GM12865 (cell line): ENCODE measurements around the gene DPF3.
A peak's percentile ranks its signal among the peaks of the same experiment; 100 is the strongest.

Experiments used
- DNase-seq: peaks from one replicate; pipeline ENCODE4 v3.0.0; 2010; ENCODE audit warnings: low read depth
- H3K4me3 ChIP-seq: 2 replicates; pipeline ENCODE4 v1.5.1; 2011; ENCODE audit warnings: mild to moderate bottlenecking, low read depth, low read length, control low read depth
- TF ChIP-seq, protein P1 (sequence below): IDR thresholded peaks from 2 replicates; pipeline ENCODE4 v1.5.1; 2011; ENCODE audit warnings: low read length, control low read depth, low read depth, inconsistent platforms; ENCODE audit not compliant: insufficient read depth; ENCODE audit errors: missing control alignments

DPF3 gene

DNA sequence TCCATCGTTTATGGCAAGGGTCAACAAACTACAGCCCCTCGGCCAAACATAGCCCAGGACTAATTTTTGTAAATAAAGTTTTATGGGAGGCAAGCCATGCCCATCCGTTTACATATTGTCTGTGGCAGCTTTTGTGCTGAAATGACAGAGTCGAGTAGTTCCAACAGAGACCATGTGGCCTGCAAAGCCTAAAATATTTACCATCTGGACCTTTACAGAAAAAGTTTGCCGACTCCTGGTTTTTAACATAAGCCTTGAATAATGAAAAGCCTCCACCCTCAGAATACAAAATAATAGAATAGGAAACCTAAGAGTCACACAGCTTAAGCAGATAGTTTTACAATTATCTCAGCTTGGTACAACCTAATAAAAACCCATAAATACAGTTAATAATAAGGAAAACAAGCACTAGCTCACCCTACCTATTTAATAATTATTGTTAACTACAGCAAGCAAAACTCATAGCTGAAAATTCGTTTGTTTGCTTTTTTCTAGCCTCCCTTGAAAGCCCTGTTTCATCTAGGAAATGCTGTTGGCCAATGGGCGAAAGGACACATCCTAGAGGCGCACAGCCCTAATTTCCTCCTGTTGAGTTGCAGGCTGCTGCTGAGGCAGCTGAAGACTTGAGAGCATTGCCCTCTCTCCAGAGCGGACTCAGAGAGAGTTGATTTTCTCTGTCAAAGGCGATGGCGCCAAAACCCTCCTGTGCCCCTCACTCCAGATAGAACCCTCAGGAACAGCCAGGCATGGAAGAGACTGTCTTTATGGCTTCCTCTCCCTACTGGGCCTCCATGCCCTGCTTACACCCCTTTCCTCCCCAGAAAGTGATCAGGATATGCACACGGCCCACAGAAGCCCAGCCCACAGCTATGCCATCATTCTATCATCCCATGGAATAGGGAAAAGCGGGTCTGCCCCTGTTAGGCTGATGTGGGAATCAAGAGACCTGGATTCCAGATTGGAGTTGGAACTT is 107.2 kb downstream of the DPF3 start:
- H3K4me3 ChIP-seq, result no peak overlapping the region
- TF ChIP-seq, protein P1, sequence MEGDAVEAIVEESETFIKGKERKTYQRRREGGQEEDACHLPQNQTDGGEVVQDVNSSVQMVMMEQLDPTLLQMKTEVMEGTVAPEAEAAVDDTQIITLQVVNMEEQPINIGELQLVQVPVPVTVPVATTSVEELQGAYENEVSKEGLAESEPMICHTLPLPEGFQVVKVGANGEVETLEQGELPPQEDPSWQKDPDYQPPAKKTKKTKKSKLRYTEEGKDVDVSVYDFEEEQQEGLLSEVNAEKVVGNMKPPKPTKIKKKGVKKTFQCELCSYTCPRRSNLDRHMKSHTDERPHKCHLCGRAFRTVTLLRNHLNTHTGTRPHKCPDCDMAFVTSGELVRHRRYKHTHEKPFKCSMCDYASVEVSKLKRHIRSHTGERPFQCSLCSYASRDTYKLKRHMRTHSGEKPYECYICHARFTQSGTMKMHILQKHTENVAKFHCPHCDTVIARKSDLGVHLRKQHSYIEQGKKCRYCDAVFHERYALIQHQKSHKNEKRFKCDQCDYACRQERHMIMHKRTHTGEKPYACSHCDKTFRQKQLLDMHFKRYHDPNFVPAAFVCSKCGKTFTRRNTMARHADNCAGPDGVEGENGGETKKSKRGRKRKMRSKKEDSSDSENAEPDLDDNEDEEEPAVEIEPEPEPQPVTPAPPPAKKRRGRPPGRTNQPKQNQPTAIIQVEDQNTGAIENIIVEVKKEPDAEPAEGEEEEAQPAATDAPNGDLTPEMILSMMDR, result no peak
- DNase-seq, result no peak

DNA sequence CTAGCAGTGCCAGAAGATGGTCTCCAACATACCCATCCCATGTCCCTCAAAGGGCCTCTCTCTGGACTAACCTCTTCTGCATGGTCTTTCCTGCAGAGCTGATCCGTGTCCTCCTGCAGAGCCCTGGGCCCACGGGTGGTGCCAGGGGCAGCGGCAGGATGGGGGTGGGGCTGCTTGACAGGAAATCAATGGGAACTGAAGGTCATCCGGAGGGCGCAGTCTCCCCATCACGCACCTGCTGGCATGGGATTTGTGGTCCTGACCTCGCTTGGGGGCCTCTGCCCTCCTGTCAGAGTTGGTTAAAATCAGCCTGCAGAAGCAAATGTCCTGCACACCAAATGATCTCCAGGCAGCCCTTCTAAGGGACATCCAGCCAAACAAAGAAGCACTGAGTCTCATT is 110.2 kb downstream of the DPF3 start:
- DNase-seq, result no peak
- TF ChIP-seq, protein P1, result no peak
- H3K4me3 ChIP-seq, result no peak overlapping the region

DNA sequence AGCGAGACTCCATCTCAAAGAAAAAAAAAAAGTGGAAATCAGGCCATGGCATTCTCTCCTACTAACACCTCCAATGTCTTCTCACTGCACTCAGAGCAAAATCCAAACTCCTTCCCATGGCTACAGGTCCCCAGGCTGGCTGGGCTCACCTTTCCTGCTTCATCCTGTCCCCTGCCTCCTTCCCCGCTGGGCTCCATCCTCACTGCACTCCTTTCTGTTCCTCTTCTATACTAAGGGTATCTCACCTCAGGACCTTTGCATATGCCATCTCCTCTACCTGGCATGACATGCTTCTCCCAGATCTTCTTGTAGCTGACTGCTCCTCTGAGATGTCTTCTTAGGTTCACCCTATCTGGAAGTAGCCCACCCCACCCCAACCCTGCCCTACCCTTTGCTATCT is 111.1 kb downstream of the DPF3 start:
- no peak for DNase-seq
- TF ChIP-seq, protein P1, result no peak
- H3K4me3 ChIP-seq, result no peak overlapping the region

DNA sequence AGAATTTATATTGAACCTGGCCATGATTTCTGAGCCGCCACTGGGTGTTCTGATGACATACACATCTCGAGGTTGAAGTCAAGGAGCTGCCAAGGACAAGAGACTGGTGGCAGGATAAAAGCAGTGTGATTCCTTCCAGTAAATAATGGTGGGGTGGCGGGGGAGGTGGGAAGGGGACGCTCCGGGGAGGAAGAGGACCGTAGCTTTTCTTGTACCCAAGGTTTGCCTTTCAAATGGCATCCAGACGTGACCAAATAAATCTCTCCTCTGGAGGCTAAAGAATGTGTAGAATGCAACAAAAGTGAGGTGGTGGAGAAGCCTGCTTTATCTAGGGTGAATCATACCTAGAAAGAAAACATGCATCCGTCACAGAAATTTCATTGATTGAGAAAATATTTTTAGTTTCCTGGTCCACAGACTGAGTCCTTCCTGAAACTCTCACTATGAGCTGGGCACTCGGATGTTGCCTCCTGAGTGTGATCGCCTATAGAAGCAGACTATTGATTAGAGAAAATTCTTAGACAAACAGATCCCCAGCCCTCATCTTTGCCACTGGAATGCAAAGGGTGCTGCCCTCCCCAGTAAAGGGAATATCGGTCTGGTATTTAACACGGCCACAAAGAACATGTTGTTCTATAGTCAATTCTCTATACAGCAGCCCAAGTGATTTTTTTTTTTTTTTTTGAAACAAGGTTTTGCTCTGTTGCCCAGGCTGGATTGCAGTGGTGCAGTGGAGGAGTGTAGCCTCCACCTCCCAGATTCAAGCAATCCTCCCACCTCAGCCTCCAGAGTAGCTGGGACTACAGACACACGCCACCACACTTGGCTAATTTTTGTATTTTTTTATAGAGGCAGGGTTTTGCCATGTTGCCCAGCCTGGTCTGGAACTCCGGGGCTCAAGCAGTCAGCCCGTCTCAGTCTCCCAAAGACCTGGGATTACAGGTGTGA is 112.1 kb downstream of the DPF3 start:
- DNase-seq, result peak; percentile 49
- TF ChIP-seq, protein P1, result no peak
- no peak overlapping the region for H3K4me3 ChIP-seq

DNA sequence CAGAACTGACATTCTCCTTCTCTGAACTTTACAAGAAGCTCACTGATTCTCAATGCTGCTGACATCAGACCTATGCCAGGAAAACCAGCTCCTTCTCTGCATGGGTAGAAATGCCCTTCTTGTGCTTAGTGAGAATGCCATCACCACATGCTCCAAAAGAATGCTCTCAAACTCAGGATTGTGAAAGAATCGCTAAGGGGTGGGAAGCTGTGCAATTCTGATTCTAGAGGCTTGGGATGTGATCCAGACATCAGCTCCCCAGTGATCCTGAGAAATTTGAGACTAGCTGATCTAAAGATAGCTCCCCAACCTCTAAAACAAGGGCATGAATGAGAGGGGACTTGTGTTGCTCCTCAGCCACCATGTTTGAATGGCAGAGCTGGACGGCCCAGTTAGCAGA is 113.2 kb downstream of the DPF3 start:
- DNase-seq, result no peak
- H3K4me3 ChIP-seq, result no peak overlapping the region

DNA sequence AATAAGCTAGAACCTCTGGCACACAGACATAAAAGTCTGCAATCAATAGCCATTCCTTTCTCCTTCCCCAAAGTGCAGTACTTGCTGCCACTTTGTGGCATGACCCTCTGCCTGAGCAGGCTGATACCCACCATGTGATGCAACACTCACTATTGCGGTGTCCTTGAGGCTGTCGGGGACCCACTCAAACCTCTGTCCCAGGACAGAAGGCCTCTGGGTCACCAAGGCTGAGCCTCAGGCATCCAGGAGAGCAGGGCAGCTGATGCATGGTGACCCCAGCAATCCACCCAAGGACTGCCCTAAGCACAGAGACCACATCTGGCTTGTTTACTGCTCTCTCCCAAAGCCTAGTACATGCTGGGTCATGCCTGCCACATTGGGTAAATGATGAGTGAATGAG is 114.2 kb downstream of the DPF3 start:
- DNase-seq, result no peak
- TF ChIP-seq, protein P1, result no peak
- no peak overlapping the region for H3K4me3 ChIP-seq

More for the DNA sequence above, 113.2 kb downstream of the DPF3 start:
- TF ChIP-seq, protein P1, result no peak
